HCT116 (cell line): Measurements from ENCODE around the gene THEMIS. TPM values are rescaled to one million over a fixed set of nuclear protein-coding genes. Genes with fewer than 3 reads are reported as not detected.

Experiments
- ATAC-seq: fragments of 200-7000 bp; cut with Tn5 transposase; 2 replicates; pipeline ENCODE4 v1.9.1; 2020; ENCODE audit warnings: mild to moderate bottlenecking, moderate library complexity
- BruUV-seq: library from RNA; stranded (reverse); fragments of 400-500 nt; replicated peaks from 2 replicates; lab custom pipeline; 2021; lab: Mats Ljungman, UMichigan
- CTCF ChIA-PET: fragments of 300-600 bp; sonication (Branson Sonifier 250); formaldehyde crosslinking; loops from one replicate; lab custom pipeline; 2021; ENCODE audit warnings: antibody characterized with exemption; lab: Charles Lee
- POLR2A ChIA-PET: fragments of 300-600, 350-600 bp; sonication (Branson Sonifier 250); formaldehyde crosslinking; loops from one replicate; lab custom pipeline; 2021; ENCODE audit warnings: antibody characterized with exemption; lab: Charles Lee
- RAD21 ChIA-PET, 2 experiments: fragments of 300-600 bp; sonication (Branson Sonifier 250); formaldehyde crosslinking; loops; one replicate each; lab custom pipeline; 2023; ENCODE audit warnings: low total read pairs in 2 of 2; ENCODE audit not compliant: uncharacterized antibody in 2 of 2, unreplicated experiment in 2 of 2, low non-redundant PET in 1 of 2; lab: Charles Lee
- DNase-seq: peaks from one replicate; pipeline ENCODE4 v3.0.0-alpha.2; 2010; ENCODE audit warnings: low read depth, low spot score
- H2AFZ ChIP-seq: fragments of 200-600 bp; shearing (Covaris generic), sonication (generic); 2 replicates; pipeline ENCODE4 v1.6.1; 2017; ENCODE audit warnings: low read depth, mixed run types, mixed read lengths, antibody characterized with exemption, low read length; ENCODE audit not compliant: poor library complexity, severe bottlenecking
- H3K27ac ChIP-seq: 2 replicates; pipeline ENCODE4 v1.5.1; 2012; ENCODE audit warnings: low read depth, low read length
- H3K27me3 ChIP-seq: fragments of 200-600 bp; sonication (generic); 2 replicates; pipeline ENCODE4 v1.6.1; 2016; ENCODE audit warnings: mixed run types, low read length, mixed read lengths; ENCODE audit not compliant: insufficient read depth
- H3K36me3 ChIP-seq, 2 experiments: fragments of 200-500 bp in 1 of 2; fragments of 200-600 bp in 1 of 2; sonication (Bioruptor generic) in 1 of 2; sonication (generic) in 1 of 2; 2 replicates each; pipeline versions ENCODE4 v1.5.1 to v1.6.1; 2014 to 2016; ENCODE audit warnings: low read length in 2 of 2, inconsistent platforms in 1 of 2, mixed read lengths in 1 of 2, mixed run types in 1 of 2; ENCODE audit not compliant: insufficient read depth in 2 of 2, control insufficient read depth in 1 of 2
- H3K4me1 ChIP-seq, 2 experiments: fragments of 200-600 bp in 1 of 2; sonication (generic) in 1 of 2; 2 replicates each; pipeline versions ENCODE4 v1.5.1 to v1.6.1; 2012 to 2017; ENCODE audit warnings: low read length in 2 of 2, inconsistent platforms in 1 of 2, mild to moderate bottlenecking in 1 of 2, mixed read lengths in 1 of 2, mixed run types in 1 of 2, moderate library complexity in 1 of 2; ENCODE audit not compliant: insufficient read depth in 2 of 2, control insufficient read depth in 1 of 2
- H3K4me2 ChIP-seq: fragments of 200-600 bp; sonication (generic); 2 replicates; pipeline ENCODE4 v1.6.1; 2017; ENCODE audit warnings: mixed run types, low read length, mixed read lengths
- H3K4me3 ChIP-seq, 2 experiments: fragments of 200-600 bp in 1 of 2; sonication (generic) in 1 of 2; replicated peaks in 1 of 2; 2 replicates each; pipeline ENCODE4 v1.5.1; 2011 to 2016; ENCODE audit warnings: low read length in 2 of 2, control low read depth in 1 of 2, low read depth in 1 of 2, mild to moderate bottlenecking in 1 of 2, mixed read lengths in 1 of 2, mixed run types in 1 of 2
- H3K79me2 ChIP-seq: fragments of 200-600 bp; sonication (generic); 2 replicates; pipeline ENCODE4 v1.6.1; 2017; ENCODE audit warnings: mild to moderate bottlenecking, mixed run types, low read length, moderate library complexity, mixed read lengths; ENCODE audit not compliant: insufficient read depth
- H3K9ac ChIP-seq: fragments of 200-600 bp; sonication (generic); 2 replicates; pipeline ENCODE4 v1.6.1; 2016; ENCODE audit warnings: low read length, mixed read lengths
- H3K9me2 ChIP-seq: fragments of 200-600 bp; sonication (generic), shearing (Covaris generic); 2 replicates; pipeline ENCODE4 v1.6.1; 2017; ENCODE audit warnings: mixed run types, mild to moderate bottlenecking, moderate library complexity; ENCODE audit not compliant: insufficient read depth
- H3K9me3 ChIP-seq, 2 experiments: fragments of 200-500 bp in 1 of 2; fragments of 200-600 bp in 1 of 2; sonication (Bioruptor generic) in 1 of 2; sonication (generic) in 1 of 2; 2 replicates each; pipeline ENCODE4 v1.6.1; 2014 to 2017; ENCODE audit warnings: low read length in 2 of 2, mixed read lengths in 2 of 2, inconsistent platforms in 1 of 2, low read depth in 1 of 2, mild to moderate bottlenecking in 1 of 2, mixed run types in 1 of 2, moderate library complexity in 1 of 2; ENCODE audit not compliant: control insufficient read depth in 1 of 2, insufficient read depth in 1 of 2
- H4K20me1 ChIP-seq: fragments of 200-600 bp; sonication (generic), shearing (Covaris generic); 2 replicates; pipeline ENCODE4 v1.6.1; 2017; ENCODE audit warnings: mixed run types, mild to moderate bottlenecking, moderate library complexity; ENCODE audit not compliant: insufficient read depth
- ATF3 ChIP-seq: IDR thresholded peaks from 2 replicates; pipeline ENCODE4 v1.6.1; 2012
- CTCF ChIP-seq, 3 experiments: fragments of 200-600 bp in 1 of 3; sonication (generic) in 1 of 3; IDR thresholded peaks in 2 of 3; conservative IDR thresholded peaks in 1 of 3; 2 replicates each; pipeline ENCODE4 v1.5.1; 2012 to 2017; ENCODE audit warnings: low read depth in 2 of 3, low read length in 2 of 3, antibody characterized with exemption in 1 of 3, borderline replicate concordance in 1 of 3, control low read depth in 1 of 3, mild to moderate bottlenecking in 1 of 3, mixed read lengths in 1 of 3, mixed run types in 1 of 3, moderate library complexity in 1 of 3; ENCODE audit not compliant: insufficient read depth in 1 of 3
- EGR1 ChIP-seq: IDR thresholded peaks from 2 replicates; pipeline ENCODE4 v1.6.1; 2012; ENCODE audit warnings: low read depth
- ELF1 ChIP-seq: IDR thresholded peaks from 2 replicates; pipeline ENCODE4 v1.6.1; 2012; ENCODE audit warnings: low read depth, borderline replicate concordance
- FOSL1 ChIP-seq: IDR thresholded peaks from 2 replicates; pipeline ENCODE4 v1.6.1; 2012; ENCODE audit warnings: low read depth
- JUND ChIP-seq: IDR thresholded peaks from 2 replicates; pipeline ENCODE4 v1.6.1; 2012
- MAX ChIP-seq: IDR thresholded peaks from 2 replicates; pipeline ENCODE4 v1.6.1; 2012
- POLR2A ChIP-seq: IDR thresholded peaks from 2 replicates; pipeline ENCODE4 v1.7.0; 2011; ENCODE audit warnings: borderline replicate concordance; ENCODE audit not compliant: insufficient read depth, insufficient read length; ENCODE audit errors: extremely low read depth
- POLR2AphosphoS5 ChIP-seq: IDR thresholded peaks from 2 replicates; pipeline ENCODE4 v1.6.1; 2011; ENCODE audit warnings: mild to moderate bottlenecking, low read depth, low read length, moderate library complexity
- RAD21 ChIP-seq: IDR thresholded peaks from 2 replicates; pipeline ENCODE4 v1.6.1; 2012; ENCODE audit warnings: low read depth, mild to moderate bottlenecking
- REST ChIP-seq: IDR thresholded peaks from 2 replicates; pipeline ENCODE4 v1.6.1; 2012; ENCODE audit warnings: low read depth
- SIN3A ChIP-seq: IDR thresholded peaks from 2 replicates; pipeline ENCODE4 v1.6.1; 2012; ENCODE audit warnings: low read depth
- SP1 ChIP-seq: IDR thresholded peaks from 2 replicates; pipeline ENCODE4 v1.6.1; 2012; ENCODE audit warnings: low read depth
- SRF ChIP-seq: IDR thresholded peaks from 2 replicates; pipeline ENCODE4 v1.6.1; 2012; ENCODE audit warnings: low read depth
- TCF7L2 ChIP-seq: IDR thresholded peaks from 2 replicates; pipeline ENCODE4 v1.7.0; 2011; ENCODE audit warnings: borderline replicate concordance, inconsistent platforms; ENCODE audit not compliant: insufficient read depth, insufficient read length; ENCODE audit errors: extremely low read depth
- YY1 ChIP-seq: IDR thresholded peaks from 2 replicates; pipeline ENCODE4 v1.6.1; 2011; ENCODE audit warnings: low read length, low read depth, moderate library complexity, mild to moderate bottlenecking; ENCODE audit not compliant: insufficient replicate concordance; ENCODE audit errors: extremely low read depth
- ZBTB33 ChIP-seq: IDR thresholded peaks from 2 replicates; pipeline ENCODE4 v1.6.1; 2011; ENCODE audit warnings: mild to moderate bottlenecking, low read length, moderate library complexity; ENCODE audit not compliant: insufficient replicate concordance; ENCODE audit errors: extremely low read depth
- ZFX ChIP-seq: fragments of 450-650 bp; IDR thresholded peaks from 2 replicates; pipeline ENCODE4 v1.6.1; 2017
- ZNF274 ChIP-seq: fragments of 200-500 bp; sonication (Bioruptor generic); IDR thresholded peaks from 2 replicates; pipeline ENCODE4 v1.6.1; 2014; ENCODE audit warnings: mild to moderate bottlenecking, low read depth, low read length, inconsistent platforms
- intact Hi-C: fragments of 100-400 bp; cut with micrococcal nuclease; formaldehyde crosslinking; loops from 2 replicates; pipeline ENCODE4 v1.10.0; 2022
- total RNA-seq: library from RNA; stranded (reverse); gene quantifications from one replicate; pipeline ENCODE4 v1.2.1, GENCODE V29; 2021; ENCODE audit not compliant: unreplicated experiment

Gene THEMIS
- total RNA-seq, 1 experiment from 2014 or later: 0.20 TPM

GRCh38 chr6:127878115-127878514, 22.7 kb downstream of the THEMIS start:
- ChIA-PET CTCF (no interaction called here), RAD21 (no interaction called here), POLR2A (no interaction called here)
- Histone ChIP-seq H3K27me3 (no peaks in the 10 kb centered on the region), H3K9me2 (no peaks in the 10 kb centered on the region), H3K9me3 (no peaks in the 10 kb centered on the region), H3K4me2 (no peak overlapping the region), H3K4me3 (no peak overlapping the region), H2AFZ (no peak overlapping the region), H3K9ac (no peak overlapping the region), H4K20me1 (no peaks in the 10 kb centered on the region), H3K27ac (no peak overlapping the region), H3K4me1 (no peaks in the 10 kb centered on the region), H3K36me3 (no peaks in the 10 kb centered on the region), H3K79me2 (no peaks in the 10 kb centered on the region)
- BruUV-seq: no TSS peak
- intact Hi-C loops: no loop called here
- TF ChIP-seq SP1 (no peak), POLR2A (no peak), YY1 (no peak), ELF1 (no peak), POLR2AphosphoS5 (no peak), FOSL1 (no peak), ZBTB33 (no peak), MAX (no peak), REST (no peak), TCF7L2 (no peak), ZFX (no peak), ZNF274 (no peak), EGR1 (no peak), SRF (no peak), SIN3A (no peak), ATF3 (no peak), JUND (no peak), RAD21 (no peak), CTCF (IDR thresholded peaks at IDR 0.05 in 2 of 3, conservative IDR thresholded peaks at IDR 0.05 in 1 of 3; ENCODE audit: borderline replicate concordance in 1 of 3, insufficient read depth in 1 of 3, low read depth in 2 of 3, low read length in 2 of 3) (no peak)
- DNase-seq (no peak), ATAC-seq (no peak)
